Tibial artery (tissue), 4 donors: Measurements from ENCODE around the gene MLYCD.

Experiments
- DNase-seq, 2 donors: peaks; one replicate each; pipeline ENCODE4 v3.0.0-alpha.2; 2019
- H3K27ac ChIP-seq, 2 donors: fragments of 200-600 bp; sonication (generic) in 1 of 2; 1 replicate in 1 of 2; 2 replicates in 1 of 2; pipeline ENCODE4 v1.5.1; 2018 to 2019; ENCODE audit warnings: mild to moderate bottlenecking in 1 of 2
- H3K27me3 ChIP-seq, 2 donors: fragments of 200-600 bp; sonication (generic) in 1 of 2; one replicate each; pipeline versions ENCODE4 v1.5.1 to v1.6.0; 2016 to 2019
- H3K36me3 ChIP-seq, 3 donors: fragments of 200-600 bp; sonication (generic) in 2 of 3; one replicate each; pipeline ENCODE4 v1.5.1; 2016 to 2019; ENCODE audit warnings: mild to moderate bottlenecking in 2 of 3
- H3K4me1 ChIP-seq, 4 donors: fragments of 200-600 bp; sonication (generic) in 2 of 4; 1 replicate in 3 of 4; 2 replicates in 1 of 4; pipeline ENCODE4 v1.5.1; 2016 to 2019
- H3K4me3 ChIP-seq, 2 donors: fragments of 200-600 bp; sonication (generic) in 1 of 2; 1 replicate in 1 of 2; 2 replicates in 1 of 2; pipeline ENCODE4 v1.5.1; 2018 to 2019; ENCODE audit warnings: mild to moderate bottlenecking in 2 of 2
- H3K9me3 ChIP-seq, 3 donors: fragments of 200-600 bp; sonication (generic) in 1 of 3; one replicate each; pipeline ENCODE4 v1.5.1; 2016 to 2019
- CTCF ChIP-seq, 2 experiments: fragments of 200-600 bp in 1 of 2; fragments of 450-650 bp in 1 of 2; IDR thresholded peaks; one replicate each; pipeline ENCODE4 v1.5.1; 2017 to 2019; ENCODE audit warnings: antibody characterized with exemption in 2 of 2, mild to moderate bottlenecking in 1 of 2, moderate library complexity in 1 of 2
- intact Hi-C: fragments of 100-400 bp; cut with DNase I; formaldehyde crosslinking; loops from one replicate; pipeline ENCODE4 v1.15.0; 2023; ENCODE audit warnings: low total_unique reads

Gene MLYCD

DNA sequence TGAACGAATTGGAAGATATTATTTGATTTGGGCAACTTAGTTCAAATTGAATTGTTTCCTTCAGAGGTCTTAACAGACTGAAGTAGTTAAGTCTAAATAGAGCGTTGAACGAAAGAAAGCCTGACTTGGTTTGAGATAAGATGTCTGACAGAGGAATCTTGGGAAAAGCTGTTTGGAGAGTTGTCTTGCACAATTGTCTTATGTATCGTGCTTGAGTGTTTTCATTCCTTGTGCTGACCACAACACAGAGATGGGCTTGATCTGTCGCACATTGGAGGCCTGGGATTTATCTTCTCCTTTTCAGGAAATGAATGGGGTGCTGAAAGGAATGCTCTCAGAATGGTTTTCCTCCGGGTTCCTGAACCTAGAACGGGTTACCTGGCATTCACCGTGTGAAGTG lies 7.8 kb downstream of the MLYCD start:
- Histone ChIP-seq H3K27me3 (no peaks in the 10 kb centered on the region), H3K4me3 (no peak overlapping the region), H3K9me3 (no peaks in the 10 kb centered on the region), H3K4me1 (peaks cover 0 to 17% (median 5%) of the 10 kb centered on the region in 4 donors), H3K27ac (no peak overlapping the region), H3K36me3 (peaks cover 43 to 47% (median 46%) of the 10 kb centered on the region in 3 donors)
- no peak for DNase-seq
- TF ChIP-seq CTCF (IDR thresholded peaks at IDR 0.05) = no peak
- intact Hi-C loops = no loop called here

DNA sequence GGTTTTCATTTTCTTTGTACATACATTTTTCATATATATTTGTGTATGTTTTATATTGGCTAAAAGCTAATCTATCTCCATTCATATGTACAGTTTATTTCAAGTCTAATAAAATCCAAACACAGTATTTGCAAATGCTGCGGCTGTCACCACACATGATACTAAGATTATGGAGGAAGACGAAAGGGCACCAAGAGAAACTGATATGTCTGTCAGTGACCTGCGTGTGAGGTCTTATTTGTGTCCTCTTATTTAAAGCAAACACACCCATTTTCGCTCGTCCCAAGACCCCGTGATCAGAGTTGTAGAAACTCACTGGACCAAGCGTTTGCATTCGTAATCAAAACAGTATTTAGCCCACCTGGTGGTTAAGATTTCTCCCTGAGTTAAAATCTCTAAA lies 8.2 kb downstream of the MLYCD start:
- intact Hi-C loops = no loop called here
- DNase-seq = no peak
- Histone ChIP-seq H3K4me1 (peaks cover 0 to 16% (median 4%) of the 10 kb centered on the region in 4 donors), H3K36me3 (peaks cover 47 to 51% (median 50%) of the 10 kb centered on the region in 3 donors), H3K4me3 (no peak overlapping the region), H3K27ac (no peak overlapping the region), H3K27me3 (no peaks in the 10 kb centered on the region), H3K9me3 (no peaks in the 10 kb centered on the region)
- no peak for TF ChIP-seq CTCF (IDR thresholded peaks at IDR 0.05)

DNA sequence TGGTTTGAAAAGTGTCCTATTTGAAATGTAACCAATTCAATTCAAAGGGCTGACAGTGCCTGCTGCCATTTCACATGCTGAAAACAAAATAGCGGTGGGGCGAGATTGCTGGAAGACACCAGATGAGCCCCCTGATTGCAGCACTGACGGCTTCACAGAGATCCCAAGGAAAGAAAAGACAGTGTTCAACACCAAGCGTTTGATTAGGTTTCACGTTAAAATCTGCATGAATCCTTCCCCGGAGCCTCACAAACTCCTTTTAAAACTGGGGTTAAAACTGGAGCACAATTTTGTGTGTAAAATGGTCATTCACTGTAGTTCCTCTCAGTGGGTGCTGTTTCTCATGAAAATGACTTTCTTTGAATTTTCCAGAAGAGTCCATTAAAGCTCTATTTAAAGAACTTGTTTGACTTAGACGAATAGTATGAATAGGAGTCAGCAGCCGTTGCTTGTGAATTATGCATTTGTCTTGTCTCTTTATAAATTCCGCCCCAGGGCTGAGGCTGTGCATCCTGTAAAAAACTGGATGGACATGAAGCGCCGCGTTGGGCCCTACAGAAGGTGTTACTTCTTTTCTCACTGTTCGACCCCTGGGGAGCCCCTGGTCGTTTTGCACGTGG lies 8.8 kb downstream of the MLYCD start:
- Histone ChIP-seq H3K9me3 (no peaks in the 10 kb centered on the region), H3K4me1 (peaks cover 0 to 9% (median 1%) of the 10 kb centered on the region in 4 donors), H3K36me3 (peaks cover 54 to 57% (median 57%) of the 10 kb centered on the region in 3 donors), H3K27ac (no peak overlapping the region), H3K27me3 (no peaks in the 10 kb centered on the region), H3K4me3 (no peak overlapping the region)
- no peak for TF ChIP-seq CTCF (IDR thresholded peaks at IDR 0.05)
- intact Hi-C loops = no loop called here
- no peak for DNase-seq

DNA sequence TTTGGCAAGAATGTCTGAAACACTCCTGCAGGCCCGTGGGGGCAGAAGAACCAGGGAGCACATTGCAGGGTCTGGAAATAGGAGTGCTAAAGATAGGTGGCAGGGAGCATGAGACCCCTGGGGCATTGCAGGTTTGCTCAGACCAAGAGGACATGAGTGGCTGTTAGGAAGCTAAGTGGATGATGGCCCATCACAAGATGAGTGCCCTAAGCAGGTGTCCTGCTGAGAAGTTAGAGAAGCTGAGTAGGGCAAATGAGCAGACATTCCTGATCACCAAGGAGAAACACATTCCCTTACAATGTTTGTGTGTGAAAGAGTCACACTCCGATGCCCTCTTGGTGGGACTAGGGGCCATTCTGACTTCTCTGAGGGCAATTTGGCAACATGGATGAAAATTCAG lies 9.9 kb downstream of the MLYCD start:
- peaks cover 62 to 68% (median 67%) of the 10 kb centered on the region in 3 donors for H3K36me3 ChIP-seq
- H3K27me3 ChIP-seq = no peaks in the 10 kb centered on the region
- DNase-seq = no peak
- no peaks in the 10 kb centered on the region for H3K9me3 ChIP-seq
- no peak overlapping the region for H3K27ac ChIP-seq
- TF ChIP-seq CTCF (IDR thresholded peaks at IDR 0.05) = no peak
- intact Hi-C loops = no loop called here
- H3K4me3 ChIP-seq = no peak overlapping the region
- H3K4me1 ChIP-seq = no peaks in the 10 kb centered on the region

GRCh38 chr16:83911290-83911689 lies 12.4 kb downstream of the MLYCD start:
- no peak for DNase-seq
- intact Hi-C loops = no loop called here
- Histone ChIP-seq H3K9me3 (no peaks in the 10 kb centered on the region), H3K4me1 (no peaks in the 10 kb centered on the region), H3K27me3 (no peaks in the 10 kb centered on the region), H3K4me3 (no peak overlapping the region), H3K36me3 (peaks cover 84 to 93% (median 92%) of the 10 kb centered on the region in 3 donors), H3K27ac (no peak overlapping the region)
- TF ChIP-seq CTCF (IDR thresholded peaks at IDR 0.05) = no peak
